ENCODE data around the gene KLHL41. TPM values are rescaled to one million over a fixed set of nuclear protein-coding genes. Genes with fewer than 3 reads are reported as not detected.

The KLHL41 gene
- total and polyA plus RNA-seq, 2 of the 13 experiments (the other 11 are each of a cell fraction or from before 2014, with no cell fraction given) = 0.07 to 0.31 TPM

DNA sequence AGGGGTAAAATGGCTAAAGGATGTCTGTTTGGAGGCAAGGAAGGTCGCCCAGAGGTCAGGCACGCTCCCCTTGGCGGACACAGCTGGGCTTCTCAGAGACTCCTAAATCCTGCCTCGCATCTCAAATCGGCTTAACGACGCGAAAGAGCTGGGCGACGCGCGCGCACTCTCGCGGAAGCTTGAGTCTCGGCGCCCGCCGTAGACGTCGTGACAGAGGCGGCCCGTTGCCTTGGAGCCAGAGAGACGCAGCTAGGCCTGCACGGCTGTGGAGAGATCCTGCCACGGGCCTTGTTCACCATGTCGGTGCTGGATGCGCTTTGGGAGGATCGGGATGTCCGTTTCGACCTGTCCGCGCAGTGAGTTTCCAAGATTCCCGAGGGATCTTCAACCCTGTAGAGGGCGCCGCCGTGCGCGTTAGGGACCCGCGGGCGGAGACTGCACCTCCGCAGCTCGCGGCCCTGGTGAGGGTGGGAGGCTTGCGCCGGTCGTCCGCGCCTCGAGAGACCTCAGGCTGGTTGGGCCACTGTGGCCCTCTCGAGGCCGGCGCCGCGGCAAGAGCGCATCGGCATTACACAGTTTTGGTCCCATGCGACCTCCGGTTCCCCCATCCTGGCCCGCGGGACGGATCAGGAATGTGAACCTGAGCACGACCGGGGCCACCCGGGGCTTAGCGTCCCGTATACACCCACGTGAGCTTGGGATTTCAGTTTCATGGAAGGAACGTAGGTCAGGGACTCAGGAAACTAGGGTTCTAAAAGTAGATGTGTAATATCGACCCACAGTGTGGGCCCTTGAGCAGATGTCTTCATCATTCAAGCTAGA, 30.0 kb upstream of the KLHL41 start, which contains the start of gene BBS5 (continued):
- TF ChIP-seq ZFP36L1 (CRISPR knock-in tag; IDR thresholded peaks at IDR 0.05) (0 out of 2 replicates have a peak, but pooled peaks have one; percentile 68), ZNF598 (CRISPR knock-in tag; IDR thresholded peaks at IDR 0.05; ENCODE audit: borderline replicate concordance) (peak; percentile 95), ZNF782 (CRISPR knock-in tag; IDR thresholded peaks at IDR 0.05; ENCODE audit: borderline replicate concordance) (peak; percentile 87), ZNF3 (CRISPR knock-in tag; IDR thresholded peaks at IDR 0.05) (0 out of 2 replicates have a peak, but pooled peaks have one; percentile 9), ARID2 (CRISPR knock-in tag; IDR thresholded peaks at IDR 0.05; ENCODE audit: borderline replicate concordance) (peak; percentile 97), SMARCE1 (IDR thresholded peaks at IDR 0.05; ENCODE audit: borderline replicate concordance) (no peak), GPN1 (CRISPR knock-in tag; IDR thresholded peaks at IDR 0.05; ENCODE audit: borderline replicate concordance) (peak; percentile 93; the same call in 1 of the 2 replicates), ZNF354B (CRISPR knock-in tag; IDR thresholded peaks at IDR 0.05) (peak; percentile 91; the same call in 1 of the 2 replicates), ZNF720 (CRISPR knock-in tag; IDR thresholded peaks at IDR 0.05) (no peak), SUZ12 (IDR thresholded peaks at IDR 0.05; ENCODE audit: low read depth, low read length) (no peak), ATM (IDR thresholded peaks at IDR 0.05; ENCODE audit: borderline replicate concordance) (no peak), HOXA3 (CRISPR knock-in tag; IDR thresholded peaks at IDR 0.05) (peak; percentile 84), NCOR1 (IDR thresholded peaks at IDR 0.05; ENCODE audit: borderline replicate concordance, low read length) (no peak), ZNF44 (CRISPR knock-in tag; IDR thresholded peaks at IDR 0.05) (no peak), HNRNPK (IDR thresholded peaks at IDR 0.05; ENCODE audit: low read depth, low read length, poor library complexity, severe bottlenecking) (no peak), KDM2A (CRISPR knock-in tag; IDR thresholded peaks at IDR 0.05; ENCODE audit: borderline replicate concordance, low read depth) (peak; percentile 99), JARID2 (CRISPR knock-in tag; IDR thresholded peaks at IDR 0.05; ENCODE audit: insufficient replicate concordance) (peak; percentile 45), ZBTB8A (CRISPR knock-in tag; IDR thresholded peaks at IDR 0.05; ENCODE audit: borderline replicate concordance, low read depth) (no peak), ZNF678 (CRISPR knock-in tag; IDR thresholded peaks at IDR 0.05) (no peak; the same call in 1 of the 2 replicates), KLF13 (CRISPR knock-in tag; IDR thresholded peaks at IDR 0.05) (peak; percentile 64; the same call in 1 of the 2 replicates), STAT5B (CRISPR knock-in tag; IDR thresholded peaks at IDR 0.05) (no peak), ZNF562 (CRISPR knock-in tag; IDR thresholded peaks at IDR 0.05; ENCODE audit: borderline replicate concordance) (no peak; the same call in 1 of the 2 replicates)
- TF ChIP-seq, protein P1, sequence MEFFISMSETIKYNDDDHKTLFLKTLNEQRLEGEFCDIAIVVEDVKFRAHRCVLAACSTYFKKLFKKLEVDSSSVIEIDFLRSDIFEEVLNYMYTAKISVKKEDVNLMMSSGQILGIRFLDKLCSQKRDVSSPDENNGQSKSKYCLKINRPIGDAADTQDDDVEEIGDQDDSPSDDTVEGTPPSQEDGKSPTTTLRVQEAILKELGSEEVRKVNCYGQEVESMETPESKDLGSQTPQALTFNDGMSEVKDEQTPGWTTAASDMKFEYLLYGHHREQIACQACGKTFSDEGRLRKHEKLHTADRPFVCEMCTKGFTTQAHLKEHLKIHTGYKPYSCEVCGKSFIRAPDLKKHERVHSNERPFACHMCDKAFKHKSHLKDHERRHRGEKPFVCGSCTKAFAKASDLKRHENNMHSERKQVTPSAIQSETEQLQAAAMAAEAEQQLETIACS (CRISPR knock-in tag; IDR thresholded peaks at IDR 0.05) = peak; percentile 71
- TF ChIP-seq, protein P2, sequence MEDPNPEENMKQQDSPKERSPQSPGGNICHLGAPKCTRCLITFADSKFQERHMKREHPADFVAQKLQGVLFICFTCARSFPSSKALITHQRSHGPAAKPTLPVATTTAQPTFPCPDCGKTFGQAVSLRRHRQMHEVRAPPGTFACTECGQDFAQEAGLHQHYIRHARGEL (CRISPR knock-in tag; IDR thresholded peaks at IDR 0.05) = no peak
- TF ChIP-seq, protein P3, sequence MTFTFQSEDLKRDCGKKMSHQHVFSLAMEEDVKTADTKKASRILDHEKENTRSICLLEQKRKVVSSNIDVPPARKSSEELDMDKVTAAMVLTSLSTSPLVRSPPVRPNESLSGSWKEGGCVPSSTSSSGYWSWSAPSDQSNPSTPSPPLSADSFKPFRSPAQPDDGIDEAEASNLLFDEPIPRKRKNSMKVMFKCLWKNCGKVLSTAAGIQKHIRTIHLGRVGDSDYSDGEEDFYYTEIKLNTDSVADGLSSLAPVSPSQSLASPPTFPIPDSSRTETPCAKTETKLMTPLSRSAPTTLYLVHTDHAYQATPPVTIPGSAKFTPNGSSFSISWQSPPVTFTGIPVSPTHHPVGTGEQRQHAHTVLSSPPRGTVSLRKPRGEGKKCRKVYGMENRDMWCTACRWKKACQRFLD (CRISPR knock-in tag; IDR thresholded peaks at IDR 0.05; ENCODE audit: borderline replicate concordance) = peak; percentile 83; the same call in 1 of the 2 replicates
- TF ChIP-seq, protein P4, sequence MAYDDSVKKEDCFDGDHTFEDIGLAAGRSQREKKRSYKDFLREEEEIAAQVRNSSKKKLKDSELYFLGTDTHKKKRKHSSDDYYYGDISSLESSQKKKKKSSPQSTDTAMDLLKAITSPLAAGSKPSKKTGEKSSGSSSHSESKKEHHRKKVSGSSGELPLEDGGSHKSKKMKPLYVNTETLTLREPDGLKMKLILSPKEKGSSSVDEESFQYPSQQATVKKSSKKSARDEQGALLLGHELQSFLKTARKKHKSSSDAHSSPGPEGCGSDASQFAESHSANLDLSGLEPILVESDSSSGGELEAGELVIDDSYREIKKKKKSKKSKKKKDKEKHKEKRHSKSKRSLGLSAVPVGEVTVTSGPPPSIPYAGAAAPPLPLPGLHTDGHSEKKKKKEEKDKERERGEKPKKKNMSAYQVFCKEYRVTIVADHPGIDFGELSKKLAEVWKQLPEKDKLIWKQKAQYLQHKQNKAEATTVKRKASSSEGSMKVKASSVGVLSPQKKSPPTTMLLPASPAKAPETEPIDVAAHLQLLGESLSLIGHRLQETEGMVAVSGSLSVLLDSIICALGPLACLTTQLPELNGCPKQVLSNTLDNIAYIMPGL (CRISPR knock-in tag; IDR thresholded peaks at IDR 0.05; ENCODE audit: borderline replicate concordance in 1 of 2, low read depth in 1 of 2) = peak; percentile 99

All from HepG2 (cell line).